Hepatocyte (in vitro differentiated cells): Measurements from ENCODE around the gene SBK2. TPM values are rescaled to one million over a fixed set of nuclear protein-coding genes. Genes with fewer than 3 reads are reported as not detected.

Source experiments
- DNase-seq: peaks from one replicate; pipeline ENCODE4 v3.0.0-alpha.2; 2016; ENCODE audit warnings: low spot score
- H2AFZ ChIP-seq: fragments of 200-600 bp; sonication (generic); 2 replicates; pipeline ENCODE4 v1.6.0; 2016; ENCODE audit warnings: antibody characterized with exemption, mild to moderate bottlenecking
- H3K27ac ChIP-seq: fragments of 200-600 bp; sonication (generic); 2 replicates; pipeline ENCODE4 v1.5.1; 2016; ENCODE audit warnings: mild to moderate bottlenecking
- H3K27me3 ChIP-seq: fragments of 200-600 bp; sonication (generic); 2 replicates; pipeline ENCODE4 v1.6.1; 2016
- H3K36me3 ChIP-seq: fragments of 200-600 bp; sonication (generic); replicated peaks from 2 replicates; pipeline ENCODE4 v1.5.1; 2016; ENCODE audit warnings: low read depth; ENCODE audit not compliant: insufficient read depth
- H3K4me1 ChIP-seq: fragments of 200-600 bp; sonication (generic); 2 replicates; pipeline ENCODE4 v1.5.1; 2016; ENCODE audit warnings: mild to moderate bottlenecking, moderate library complexity; ENCODE audit not compliant: insufficient read depth
- H3K4me2 ChIP-seq: fragments of 200-600 bp; sonication (generic); 2 replicates; pipeline ENCODE4 v1.6.0; 2016
- H3K4me3 ChIP-seq: fragments of 200-600 bp; sonication (generic); 2 replicates; pipeline ENCODE4 v1.5.1; 2016; ENCODE audit warnings: mild to moderate bottlenecking
- H3K79me2 ChIP-seq: fragments of 200-600 bp; sonication (generic); 2 replicates; pipeline ENCODE4 v1.6.0; 2017; ENCODE audit warnings: mild to moderate bottlenecking
- H3K9me2 ChIP-seq: fragments of 200-600 bp; sonication (generic); replicated peaks from 2 replicates; pipeline ENCODE4 v1.6.0; 2017; ENCODE audit warnings: mild to moderate bottlenecking; ENCODE audit not compliant: insufficient read depth
- H3K9me3 ChIP-seq: fragments of 200-600 bp; sonication (generic); 2 replicates; pipeline ENCODE4 v1.5.1; 2016; ENCODE audit warnings: low read depth, mild to moderate bottlenecking
- H4K20me1 ChIP-seq: fragments of 200-600 bp; sonication (generic); 2 replicates; pipeline ENCODE4 v1.6.0; 2016; ENCODE audit warnings: mild to moderate bottlenecking; ENCODE audit not compliant: insufficient read depth, poor library complexity, severe bottlenecking
- EZH2 ChIP-seq: fragments of 200-600 bp; sonication (generic); IDR thresholded peaks from 2 replicates; pipeline ENCODE4 v1.6.1; 2016; ENCODE audit warnings: antibody characterized with exemption, mild to moderate bottlenecking, borderline replicate concordance
- EZH2phosphoT487 ChIP-seq: fragments of 200-600 bp; sonication (generic); IDR thresholded peaks from one replicate; pipeline ENCODE4 v1.6.1; 2018; ENCODE audit warnings: antibody characterized with exemption, mild to moderate bottlenecking, low read depth, moderate library complexity; ENCODE audit not compliant: unreplicated experiment, severe bottlenecking
- WGBS: methylation state at CpG from one replicate; pipeline ENCODE4 v1.1.6; 2016; ENCODE audit warnings: low lambda C conversion rate; ENCODE audit errors: missing lambda C conversion rate; 5-methylcytosine and 5-hydroxymethylcytosine counted together
- polyA plus RNA-seq: library from polyadenylated mRNA; unstranded; fragments of >200 nt; fragmentation: Nextera tagmentation; extraction: Ambion mirVana; gene quantifications from 2 replicates; pipeline ENCODE4 v1.2.1, GENCODE V29; 2016
- total RNA-seq: library from RNA; depleted of rRNA; stranded (reverse); fragments of >200 nt; gene quantifications from 2 replicates; pipeline ENCODE4 v1.2.3, GENCODE V29; 2014
- TF ChIP-seq, protein P1 (sequence below): fragments of 200-600 bp; sonication (generic); IDR thresholded peaks from 2 replicates; pipeline ENCODE4 v1.5.1; 2016; ENCODE audit warnings: antibody characterized with exemption, mild to moderate bottlenecking; ENCODE audit not compliant: poor library complexity

Gene SBK2
- total and polyA plus RNA-seq, 2 experiments from 2014 or later, result 0.30 to 0.51 TPM

DNA sequence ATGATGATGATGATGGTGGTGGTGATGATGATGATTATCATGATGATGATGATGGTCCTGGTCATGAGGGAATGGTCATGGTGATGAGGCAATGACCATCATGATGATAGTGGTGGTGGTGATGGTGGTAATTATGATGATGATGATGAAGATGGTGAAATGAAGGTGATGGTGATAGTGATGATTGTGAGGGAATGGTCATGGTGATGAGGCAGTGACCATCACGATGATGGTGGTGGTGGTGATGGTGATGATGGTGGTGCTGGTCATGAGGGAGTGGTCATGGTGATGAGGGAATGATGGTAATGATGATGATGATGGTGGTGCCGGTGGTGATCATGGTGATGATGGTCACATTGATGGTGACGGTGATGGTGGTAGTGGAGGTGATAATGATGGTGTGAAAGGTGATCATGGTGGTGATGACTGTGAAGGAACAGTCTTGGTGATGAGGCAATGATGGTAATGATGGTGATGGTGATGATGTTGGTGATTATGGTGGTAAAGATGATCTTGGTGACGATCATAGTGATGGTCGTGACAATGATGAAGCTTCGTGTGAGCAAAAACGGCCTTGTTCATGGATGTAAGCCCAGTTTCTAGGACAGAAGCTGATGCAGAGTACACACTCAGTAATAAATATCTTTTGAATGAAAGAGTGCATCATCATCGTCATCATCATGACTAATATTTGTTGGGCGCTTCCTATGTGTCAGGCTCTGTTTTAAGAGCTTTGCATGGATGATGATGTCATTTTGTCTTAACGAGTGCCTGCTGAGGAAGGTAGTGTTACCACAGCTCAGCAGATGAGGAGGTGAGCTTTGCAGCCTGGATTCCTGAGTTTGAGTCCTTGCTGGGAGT is 17.3 kb downstream of the SBK2 start:
- 85% methylated on average over 10 of the region's 10 CpGs for WGBS
- H3K36me3 ChIP-seq, result no peaks in the 10 kb centered on the region
- H3K4me1 ChIP-seq, result no peaks in the 10 kb centered on the region
- H3K4me3 ChIP-seq, result no peak overlapping the region
- H3K27me3 ChIP-seq, result peaks cover under 1% of the 10 kb centered on the region
- H3K27ac ChIP-seq, result no peak overlapping the region
- no peaks in the 10 kb centered on the region for H4K20me1 ChIP-seq
- DNase-seq, result no peak
- TF ChIP-seq EZH2 (no peak), EZH2phosphoT487 (no peak)
- TF ChIP-seq, protein P1, sequence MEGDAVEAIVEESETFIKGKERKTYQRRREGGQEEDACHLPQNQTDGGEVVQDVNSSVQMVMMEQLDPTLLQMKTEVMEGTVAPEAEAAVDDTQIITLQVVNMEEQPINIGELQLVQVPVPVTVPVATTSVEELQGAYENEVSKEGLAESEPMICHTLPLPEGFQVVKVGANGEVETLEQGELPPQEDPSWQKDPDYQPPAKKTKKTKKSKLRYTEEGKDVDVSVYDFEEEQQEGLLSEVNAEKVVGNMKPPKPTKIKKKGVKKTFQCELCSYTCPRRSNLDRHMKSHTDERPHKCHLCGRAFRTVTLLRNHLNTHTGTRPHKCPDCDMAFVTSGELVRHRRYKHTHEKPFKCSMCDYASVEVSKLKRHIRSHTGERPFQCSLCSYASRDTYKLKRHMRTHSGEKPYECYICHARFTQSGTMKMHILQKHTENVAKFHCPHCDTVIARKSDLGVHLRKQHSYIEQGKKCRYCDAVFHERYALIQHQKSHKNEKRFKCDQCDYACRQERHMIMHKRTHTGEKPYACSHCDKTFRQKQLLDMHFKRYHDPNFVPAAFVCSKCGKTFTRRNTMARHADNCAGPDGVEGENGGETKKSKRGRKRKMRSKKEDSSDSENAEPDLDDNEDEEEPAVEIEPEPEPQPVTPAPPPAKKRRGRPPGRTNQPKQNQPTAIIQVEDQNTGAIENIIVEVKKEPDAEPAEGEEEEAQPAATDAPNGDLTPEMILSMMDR, result no peak
- H3K9me3 ChIP-seq, result no peaks in the 10 kb centered on the region
- H3K9me2 ChIP-seq, result no peaks in the 10 kb centered on the region
- no peaks in the 10 kb centered on the region for H3K79me2 ChIP-seq
- H2AFZ ChIP-seq, result no peak overlapping the region
- H3K4me2 ChIP-seq, result no peak overlapping the region

DNA sequence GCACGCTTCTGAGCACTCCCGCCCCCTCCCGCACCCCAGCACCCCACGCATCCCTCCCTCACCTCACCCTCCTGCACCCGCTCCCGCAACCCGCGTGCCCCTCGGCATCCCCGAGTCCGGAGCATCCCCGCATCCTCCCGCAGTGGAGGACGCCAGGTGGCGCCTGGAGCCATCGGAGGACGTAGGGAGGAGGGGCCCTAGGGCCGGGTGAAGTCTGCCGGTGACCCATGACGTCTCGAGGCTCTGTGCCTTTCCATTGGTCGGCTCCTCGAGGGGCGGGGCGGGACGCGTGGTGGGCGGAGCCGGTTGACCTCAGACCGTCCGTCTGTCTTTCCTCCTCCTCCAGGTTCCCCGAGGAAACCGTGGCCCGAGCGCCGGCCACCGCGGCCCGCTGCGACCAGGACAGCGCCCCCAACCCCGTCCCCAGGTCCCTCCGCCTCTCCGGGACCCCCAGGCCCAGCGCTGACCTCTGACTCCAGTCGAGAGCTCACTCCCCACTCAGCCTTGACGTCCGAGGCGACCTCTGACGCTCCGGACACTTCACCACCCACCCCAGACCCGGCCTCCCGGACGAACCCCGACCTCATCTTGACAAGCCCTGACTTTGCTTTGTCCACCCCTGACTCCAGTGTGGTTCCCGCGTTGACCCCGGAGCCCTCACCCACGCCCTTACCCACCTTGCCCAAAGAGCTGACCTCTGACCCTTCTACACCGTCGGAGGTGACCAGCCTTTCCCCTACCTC is 19.9 kb downstream of the SBK2 start:
- WGBS, result 14% methylated on average over 33 of the region's 61 CpGs
- TF ChIP-seq, protein P1, result peak; percentile 94
- TF ChIP-seq EZH2, result no peak
- H2AFZ ChIP-seq, result peak overlapping the region; percentile 80
- H3K9me2 ChIP-seq, result no peaks in the 10 kb centered on the region
- H3K4me1 ChIP-seq, result no peaks in the 10 kb centered on the region
- peak overlapping the region; percentile 84 for H3K4me2 ChIP-seq
- no peaks in the 10 kb centered on the region for H3K36me3 ChIP-seq
- no peaks in the 10 kb centered on the region for H3K79me2 ChIP-seq
- H3K27ac ChIP-seq, result peak overlapping the region; percentile 55
- H3K27me3 ChIP-seq, result no peaks in the 10 kb centered on the region
- H3K9me3 ChIP-seq, result no peaks in the 10 kb centered on the region
- peak; percentile 97 for DNase-seq
- H4K20me1 ChIP-seq, result no peaks in the 10 kb centered on the region
- H3K4me3 ChIP-seq, result no peak overlapping the region

DNA sequence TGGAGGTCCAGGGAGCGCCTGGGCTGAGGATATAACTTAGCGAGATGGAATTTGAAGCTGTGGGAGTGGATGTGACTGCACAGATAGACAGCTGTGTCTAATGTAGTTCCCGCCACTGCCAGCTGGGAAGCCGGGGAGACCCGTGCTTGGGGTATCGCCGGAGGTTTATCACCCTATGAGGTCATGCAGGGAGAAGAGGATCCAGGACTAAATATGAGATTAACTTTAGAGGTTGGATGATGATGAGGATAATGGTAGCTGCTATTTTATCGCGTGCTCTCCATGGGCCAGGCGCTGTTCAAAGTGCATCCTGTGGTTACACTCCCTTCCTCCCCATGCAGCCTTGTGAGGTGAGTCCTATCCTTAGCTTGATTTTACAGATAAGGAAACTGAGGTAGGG is 28.8 kb downstream of the SBK2 start:
- no peak for DNase-seq
- H3K79me2 ChIP-seq, result no peaks in the 10 kb centered on the region
- H3K9me3 ChIP-seq, result no peaks in the 10 kb centered on the region
- H3K36me3 ChIP-seq, result no peaks in the 10 kb centered on the region
- no peaks in the 10 kb centered on the region for H4K20me1 ChIP-seq
- no peaks in the 10 kb centered on the region for H3K27me3 ChIP-seq
- no peak overlapping the region for H3K4me3 ChIP-seq
- WGBS, result 80% methylated on average over 10 of the region's 10 CpGs
- no peak overlapping the region for H3K4me2 ChIP-seq
- no peak for TF ChIP-seq EZH2
- TF ChIP-seq, protein P1, result no peak
- no peak for TF ChIP-seq EZH2phosphoT487
- H3K4me1 ChIP-seq, result no peaks in the 10 kb centered on the region
- H3K9me2 ChIP-seq, result no peaks in the 10 kb centered on the region
- H3K27ac ChIP-seq, result no peak overlapping the region
- H2AFZ ChIP-seq, result no peak overlapping the region
